Measurements from ENCODE around the gene ZNF613. TPM values are rescaled to one million over a fixed set of nuclear protein-coding genes. Genes with fewer than 3 reads are reported as not detected.

ZNF613 gene
- total RNA-seq, 1 experiment from 2014 or later: 2.2 TPM

DNA sequence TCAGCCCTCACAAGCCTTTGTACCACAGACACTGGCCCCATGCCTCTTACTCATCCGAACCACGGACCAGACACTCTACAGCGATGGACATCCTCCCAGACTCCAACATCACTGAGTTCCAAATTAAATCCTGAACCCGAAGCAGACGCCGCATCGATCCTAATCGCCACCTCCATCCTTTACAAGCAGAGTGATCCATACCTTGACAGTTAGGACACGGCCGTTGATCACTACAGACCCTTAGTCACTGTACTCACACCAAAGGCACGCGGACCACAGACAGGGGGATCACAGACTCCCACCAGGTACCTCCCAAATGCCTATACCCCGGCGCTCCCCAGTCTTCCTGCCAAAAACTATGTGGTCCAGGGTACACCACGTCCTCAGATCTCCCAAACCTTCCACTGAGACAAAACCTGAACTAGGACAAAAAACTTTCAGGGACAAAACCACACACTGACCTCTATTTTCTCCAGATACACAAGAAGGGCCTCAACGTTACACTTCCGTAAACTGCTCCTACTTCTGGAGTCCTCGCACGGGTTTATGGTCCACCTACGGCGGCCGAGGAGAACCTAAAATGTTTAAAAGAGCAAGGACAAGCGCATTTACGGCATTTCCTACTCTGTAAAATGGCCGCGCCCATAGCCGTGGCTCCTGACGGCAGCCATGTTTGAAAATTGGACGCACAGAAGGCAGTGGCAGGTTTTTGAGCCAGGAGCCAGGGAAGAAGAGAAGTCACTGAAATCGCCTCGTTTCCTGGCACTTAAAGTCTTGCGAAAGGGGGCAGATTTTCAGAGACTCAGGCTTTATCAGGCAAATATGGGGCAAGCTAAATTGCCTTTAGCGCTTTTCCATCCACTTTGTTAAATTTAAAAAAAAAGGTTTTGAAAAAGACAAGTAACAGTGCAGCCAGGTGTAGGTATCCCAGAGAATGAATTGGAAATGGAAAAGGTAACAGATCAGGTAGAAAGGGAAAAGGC is 59.3 kb downstream of the ZNF613 start, which contains the start of gene ZNF350:
ZNF350 (minus strand) TSS at position 532 of the 983 bp plus-strand sequence. CDS start 12,480 bp downstream, outside the sequence.
- peak within 1 kb of the TSS; percentile 68 for H2AFZ ChIP-seq (ENCODE audit: low read depth, low read length, poor library complexity, severe bottlenecking)
- no peaks in the 10 kb centered on the region for H3K79me2 ChIP-seq (ENCODE audit: insufficient read depth, low read length)
- CTCF ChIA-PET: no interaction called here
- no peaks in the 10 kb centered on the region for H3K27me3 ChIP-seq (ENCODE audit: insufficient read depth, low read length)
- no peaks in the 10 kb centered on the region for H3K36me3 ChIP-seq (ENCODE audit: control insufficient read depth in 1 of 2, insufficient read depth in 2 of 2, low read length in 2 of 2)
- peaks cover 22 to 40% of the 10 kb centered on the region in 2 experiments; a peak in 3 of 4 replicates for H3K9me3 ChIP-seq (ENCODE audit: control insufficient read depth in 1 of 2, insufficient read depth in 1 of 2, low read depth in 1 of 2, low read length in 2 of 2)
- peak; percentile 95 for ATAC-seq
- peak; percentile 90 for DNase-seq (ENCODE audit: low read depth, low spot score)
- H3K9ac ChIP-seq (ENCODE audit: low read length): peak within 1 kb of the TSS; percentile 19; the same call in 1 of the 2 replicates
- intact Hi-C loops (cut with micrococcal nuclease): loop anchor here (1.0 kb wide), 2 partner anchors 42 to 59 kb away; partner anchors contain the start of genes ZNF613 and ZNF614
- RAD21 ChIA-PET (ENCODE audit: low non-redundant PET in 1 of 2, low total read pairs in 2 of 2, uncharacterized antibody in 2 of 2, unreplicated experiment in 2 of 2): no interaction called here
- peak within 1 kb of the TSS; percentile 74 for H3K4me2 ChIP-seq (ENCODE audit: low read length)
- peaks cover 3 to 7% of the 10 kb centered on the region in 2 experiments; a peak in 1 of 4 replicates for H3K4me1 ChIP-seq (ENCODE audit: control insufficient read depth in 1 of 2, insufficient read depth in 2 of 2, low read length in 2 of 2)
- BruUV-seq (replicated peaks): TSS peak; percentile 74
- H3K27ac ChIP-seq (ENCODE audit: low read depth, low read length): peak within 1 kb of the TSS; percentile 44
- POLR2A ChIA-PET: no interaction called here
- H4K20me1 ChIP-seq (ENCODE audit: insufficient read depth): no peaks in the 10 kb centered on the region
- peak within 1 kb of the TSS; percentile 53 to 65 for H3K4me3 ChIP-seq (replicated peaks in 1 of 2; ENCODE audit: low read depth in 1 of 2, low read length in 2 of 2)
- H3K9me2 ChIP-seq (ENCODE audit: insufficient read depth): no peaks in the 10 kb centered on the region
- TF ChIP-seq SP1 (IDR thresholded peaks at IDR 0.05; ENCODE audit: low read depth) (peak; percentile 75), ELF1 (IDR thresholded peaks at IDR 0.05; ENCODE audit: borderline replicate concordance, low read depth) (peak; percentile 95), EZH2 (IDR thresholded peaks at IDR 0.05) (no peak), CBX3 (IDR thresholded peaks at IDR 0.05; ENCODE audit: low read depth) (no peak), ZNF274 (IDR thresholded peaks at IDR 0.05; ENCODE audit: low read depth, low read length) (no peak), EGR1 (IDR thresholded peaks at IDR 0.05; ENCODE audit: low read depth) (peak; percentile 90), POLR2AphosphoS5 (IDR thresholded peaks at IDR 0.05; ENCODE audit: low read depth, low read length) (no peak), YY1 (IDR thresholded peaks at IDR 0.05; ENCODE audit: extremely low read depth, insufficient replicate concordance, low read depth, low read length) (peak; percentile 100), SIN3A (IDR thresholded peaks at IDR 0.05; ENCODE audit: low read depth) (no peak; the same call in 1 of the 2 replicates), RAD21 (IDR thresholded peaks at IDR 0.05; ENCODE audit: low read depth) (no peak), TCF7L2 (IDR thresholded peaks at IDR 0.05; ENCODE audit: borderline replicate concordance, extremely low read depth, insufficient read depth, insufficient read length) (no peak), JUND (IDR thresholded peaks at IDR 0.05) (no peak), SRF (IDR thresholded peaks at IDR 0.05; ENCODE audit: low read depth) (peak; percentile 52; the same call in 1 of the 2 replicates), EZH2phosphoT487 (IDR thresholded peaks at IDR 0.05; ENCODE audit: borderline replicate concordance) (no peak), CEBPB (IDR thresholded peaks at IDR 0.05; ENCODE audit: low read depth) (no peak), POLR2A (IDR thresholded peaks at IDR 0.05; ENCODE audit: borderline replicate concordance, extremely low read depth, insufficient read depth, insufficient read length) (no peak)
- TF ChIP-seq, protein P1, sequence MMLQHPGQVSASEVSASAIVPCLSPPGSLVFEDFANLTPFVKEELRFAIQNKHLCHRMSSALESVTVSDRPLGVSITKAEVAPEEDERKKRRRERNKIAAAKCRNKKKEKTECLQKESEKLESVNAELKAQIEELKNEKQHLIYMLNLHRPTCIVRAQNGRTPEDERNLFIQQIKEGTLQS (IDR thresholded peaks at IDR 0.05): no peak
- TF ChIP-seq, protein P2, sequence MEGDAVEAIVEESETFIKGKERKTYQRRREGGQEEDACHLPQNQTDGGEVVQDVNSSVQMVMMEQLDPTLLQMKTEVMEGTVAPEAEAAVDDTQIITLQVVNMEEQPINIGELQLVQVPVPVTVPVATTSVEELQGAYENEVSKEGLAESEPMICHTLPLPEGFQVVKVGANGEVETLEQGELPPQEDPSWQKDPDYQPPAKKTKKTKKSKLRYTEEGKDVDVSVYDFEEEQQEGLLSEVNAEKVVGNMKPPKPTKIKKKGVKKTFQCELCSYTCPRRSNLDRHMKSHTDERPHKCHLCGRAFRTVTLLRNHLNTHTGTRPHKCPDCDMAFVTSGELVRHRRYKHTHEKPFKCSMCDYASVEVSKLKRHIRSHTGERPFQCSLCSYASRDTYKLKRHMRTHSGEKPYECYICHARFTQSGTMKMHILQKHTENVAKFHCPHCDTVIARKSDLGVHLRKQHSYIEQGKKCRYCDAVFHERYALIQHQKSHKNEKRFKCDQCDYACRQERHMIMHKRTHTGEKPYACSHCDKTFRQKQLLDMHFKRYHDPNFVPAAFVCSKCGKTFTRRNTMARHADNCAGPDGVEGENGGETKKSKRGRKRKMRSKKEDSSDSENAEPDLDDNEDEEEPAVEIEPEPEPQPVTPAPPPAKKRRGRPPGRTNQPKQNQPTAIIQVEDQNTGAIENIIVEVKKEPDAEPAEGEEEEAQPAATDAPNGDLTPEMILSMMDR (IDR thresholded peaks at IDR 0.05 in 2 of 3, conservative IDR thresholded peaks at IDR 0.05 in 1 of 3; ENCODE audit: borderline replicate concordance in 1 of 3, insufficient read depth in 1 of 3, low read depth in 2 of 3, low read length in 2 of 3): no peak
- TF ChIP-seq, protein P3, sequence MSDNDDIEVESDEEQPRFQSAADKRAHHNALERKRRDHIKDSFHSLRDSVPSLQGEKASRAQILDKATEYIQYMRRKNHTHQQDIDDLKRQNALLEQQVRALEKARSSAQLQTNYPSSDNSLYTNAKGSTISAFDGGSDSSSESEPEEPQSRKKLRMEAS (IDR thresholded peaks at IDR 0.05): no peak
- TF ChIP-seq, protein P4, sequence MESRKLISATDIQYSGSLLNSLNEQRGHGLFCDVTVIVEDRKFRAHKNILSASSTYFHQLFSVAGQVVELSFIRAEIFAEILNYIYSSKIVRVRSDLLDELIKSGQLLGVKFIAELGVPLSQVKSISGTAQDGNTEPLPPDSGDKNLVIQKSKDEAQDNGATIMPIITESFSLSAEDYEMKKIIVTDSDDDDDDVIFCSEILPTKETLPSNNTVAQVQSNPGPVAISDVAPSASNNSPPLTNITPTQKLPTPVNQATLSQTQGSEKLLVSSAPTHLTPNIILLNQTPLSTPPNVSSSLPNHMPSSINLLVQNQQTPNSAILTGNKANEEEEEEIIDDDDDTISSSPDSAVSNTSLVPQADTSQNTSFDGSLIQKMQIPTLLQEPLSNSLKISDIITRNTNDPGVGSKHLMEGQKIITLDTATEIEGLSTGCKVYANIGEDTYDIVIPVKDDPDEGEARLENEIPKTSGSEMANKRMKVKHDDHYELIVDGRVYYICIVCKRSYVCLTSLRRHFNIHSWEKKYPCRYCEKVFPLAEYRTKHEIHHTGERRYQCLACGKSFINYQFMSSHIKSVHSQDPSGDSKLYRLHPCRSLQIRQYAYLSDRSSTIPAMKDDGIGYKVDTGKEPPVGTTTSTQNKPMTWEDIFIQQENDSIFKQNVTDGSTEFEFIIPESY (IDR thresholded peaks at IDR 0.05; ENCODE audit: extremely low read depth, insufficient replicate concordance, low read length): peak; percentile 42

Data from HCT116 (cell line).